Bronchial epithelial cell (primary cell): ENCODE data around the gene PPP4R2. TPM values are rescaled to one million over a fixed set of nuclear protein-coding genes. Genes with fewer than 3 reads are reported as not detected.

Experiments
- DNase-seq: peaks from one replicate; pipeline ENCODE4 v3.0.0-alpha.2; 2010; ENCODE audit warnings: low read depth
- FAIRE-seq: peaks from 2 replicates; lab custom pipeline; 2011; peaks lifted over from hg19 to GRCh38; lab: Jason Lieb, UNC
- H3K27me3 ChIP-seq: 2 replicates; pipeline ENCODE4 v1.5.1; 2011; ENCODE audit warnings: low read length; ENCODE audit not compliant: control insufficient read depth, insufficient read depth
- H3K36me3 ChIP-seq: 2 replicates; pipeline ENCODE4 v1.5.1; 2011; ENCODE audit warnings: low read length; ENCODE audit not compliant: control insufficient read depth, insufficient read depth
- H3K4me3 ChIP-seq: 2 replicates; pipeline ENCODE4 v1.5.1; 2011; ENCODE audit warnings: mild to moderate bottlenecking, low read depth, low read length, control low read depth
- total RNA-seq: library from RNA; depleted of rRNA; stranded (reverse); fragments of >200 nt; gene quantifications from 2 replicates; pipeline ENCODE4 v1.2.1, GENCODE V29; 2014
- TF ChIP-seq, protein P1 (sequence below): IDR thresholded peaks from 2 replicates; pipeline ENCODE4 v1.5.1; 2011; ENCODE audit warnings: mild to moderate bottlenecking, moderate library complexity, low read length, control low read depth, inconsistent platforms; ENCODE audit not compliant: insufficient read depth, severe bottlenecking

Gene PPP4R2
- total RNA-seq, 1 donor from 2014 or later = 82.1 TPM

GRCh38 chr3:73086071-73086494 lies 89.5 kb downstream of the PPP4R2 start:
- H3K36me3 ChIP-seq = no peaks in the 10 kb centered on the region
- FAIRE-seq = no peak
- TF ChIP-seq, protein P1, sequence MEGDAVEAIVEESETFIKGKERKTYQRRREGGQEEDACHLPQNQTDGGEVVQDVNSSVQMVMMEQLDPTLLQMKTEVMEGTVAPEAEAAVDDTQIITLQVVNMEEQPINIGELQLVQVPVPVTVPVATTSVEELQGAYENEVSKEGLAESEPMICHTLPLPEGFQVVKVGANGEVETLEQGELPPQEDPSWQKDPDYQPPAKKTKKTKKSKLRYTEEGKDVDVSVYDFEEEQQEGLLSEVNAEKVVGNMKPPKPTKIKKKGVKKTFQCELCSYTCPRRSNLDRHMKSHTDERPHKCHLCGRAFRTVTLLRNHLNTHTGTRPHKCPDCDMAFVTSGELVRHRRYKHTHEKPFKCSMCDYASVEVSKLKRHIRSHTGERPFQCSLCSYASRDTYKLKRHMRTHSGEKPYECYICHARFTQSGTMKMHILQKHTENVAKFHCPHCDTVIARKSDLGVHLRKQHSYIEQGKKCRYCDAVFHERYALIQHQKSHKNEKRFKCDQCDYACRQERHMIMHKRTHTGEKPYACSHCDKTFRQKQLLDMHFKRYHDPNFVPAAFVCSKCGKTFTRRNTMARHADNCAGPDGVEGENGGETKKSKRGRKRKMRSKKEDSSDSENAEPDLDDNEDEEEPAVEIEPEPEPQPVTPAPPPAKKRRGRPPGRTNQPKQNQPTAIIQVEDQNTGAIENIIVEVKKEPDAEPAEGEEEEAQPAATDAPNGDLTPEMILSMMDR = peak; percentile 68
- no peak overlapping the region for H3K4me3 ChIP-seq
- H3K27me3 ChIP-seq = no peaks in the 10 kb centered on the region
- DNase-seq = peak; percentile 26

- TF ChIP-seq, protein P1 = no peak
- peak; percentile 52 for FAIRE-seq
- Histone ChIP-seq H3K36me3 (no peaks in the 10 kb centered on the region), H3K27me3 (no peaks in the 10 kb centered on the region), H3K4me3 (no peak overlapping the region)
- peak; percentile 25 for DNase-seq
Measured at GRCh38 chr3:73094129-73094528, 97.5 kb downstream of the PPP4R2 start.

- Histone ChIP-seq H3K4me3 (no peak overlapping the region), H3K27me3 (no peaks in the 10 kb centered on the region), H3K36me3 (no peaks in the 10 kb centered on the region)
- FAIRE-seq (no peak), DNase-seq (no peak)
- TF ChIP-seq, protein P1 = no peak
Measured at GRCh38 chr3:73094951-73095350, 98.3 kb downstream of the PPP4R2 start.

- Histone ChIP-seq H3K36me3 (no peaks in the 10 kb centered on the region), H3K27me3 (no peaks in the 10 kb centered on the region), H3K4me3 (no peak overlapping the region)
- FAIRE-seq = peak; percentile 18
- DNase-seq = no peak
- TF ChIP-seq, protein P1 = no peak
Measured at GRCh38 chr3:73096169-73096568, 99.6 kb downstream of the PPP4R2 start.

DNA sequence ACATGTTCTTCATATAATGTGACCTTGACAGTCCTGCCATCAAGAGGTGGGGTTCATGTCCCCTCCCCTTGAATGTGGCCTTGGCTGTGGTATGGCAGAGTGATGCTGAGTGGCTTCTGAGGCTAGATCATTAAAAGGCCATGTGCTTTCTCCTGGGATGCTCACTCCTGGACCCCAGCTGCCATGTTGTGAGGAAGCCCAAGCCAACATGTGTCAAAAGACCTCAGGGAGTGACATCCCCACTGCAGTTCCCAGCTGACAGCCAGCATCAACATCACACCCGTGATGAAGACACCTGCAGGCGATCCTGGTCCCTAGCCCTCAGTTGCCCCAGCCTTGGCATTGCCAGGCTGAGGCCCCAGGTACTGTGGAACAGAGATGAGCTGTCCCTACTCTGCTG lies 101.4 kb downstream of the PPP4R2 start:
- Histone ChIP-seq H3K4me3 (no peak overlapping the region), H3K27me3 (no peaks in the 10 kb centered on the region), H3K36me3 (no peaks in the 10 kb centered on the region)
- FAIRE-seq = no peak
- TF ChIP-seq, protein P1 = no peak
- DNase-seq = no peak

DNA sequence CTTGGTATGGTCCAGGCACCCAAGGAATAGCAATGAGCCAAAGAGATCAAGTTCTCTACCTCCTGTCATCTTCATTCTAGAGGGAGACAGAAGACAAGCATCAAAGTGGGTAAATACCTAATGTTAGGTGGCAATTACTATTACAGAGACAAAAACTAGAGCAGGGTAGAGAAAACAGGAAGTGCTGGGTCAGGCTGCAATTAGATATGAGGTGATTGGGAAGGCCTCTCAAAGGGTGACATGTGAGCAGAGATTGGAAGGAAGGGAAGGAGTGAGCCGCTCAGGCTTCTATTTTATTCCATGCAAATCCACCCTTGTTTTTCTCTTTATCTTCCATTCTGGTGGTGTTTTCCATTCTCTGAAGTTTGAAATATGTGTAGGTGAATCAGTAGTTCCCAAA lies 102.3 kb downstream of the PPP4R2 start:
- Histone ChIP-seq H3K4me3 (no peak overlapping the region), H3K27me3 (no peaks in the 10 kb centered on the region), H3K36me3 (no peaks in the 10 kb centered on the region)
- no peak for FAIRE-seq
- no peak for DNase-seq
- TF ChIP-seq, protein P1 = no peak
